Caco-2 (cell line): ENCODE data around the gene ANXA10. TPM values are rescaled to one million over a fixed set of nuclear protein-coding genes. Genes with fewer than 3 reads are reported as not detected.
A peak's percentile ranks its signal among the peaks of the same experiment; 100 is the strongest.

Experiments used
- BruUV-seq: library from RNA; stranded (reverse); fragments of 400-500 nt; replicated peaks from 2 replicates; lab custom pipeline; 2021; lab: Mats Ljungman, UMichigan
- CTCF ChIA-PET: fragments of 300-600 bp; sonication (Branson Sonifier 250); formaldehyde crosslinking; loops from one replicate; lab custom pipeline; 2022; ENCODE audit warnings: antibody characterized with exemption; lab: Charles Lee
- POLR2A ChIA-PET: fragments of 300-600 bp; sonication (Branson Sonifier 250); formaldehyde crosslinking; loops from one replicate; lab custom pipeline; 2022; ENCODE audit warnings: antibody characterized with exemption; lab: Charles Lee
- DNase-seq, 2 experiments: peaks; one replicate each; pipeline versions ENCODE4 v3.0.0 to v3.0.0-alpha.2; 2020 to 2022
- H3K27me3 ChIP-seq: replicated peaks from 2 replicates; pipeline ENCODE4 v1.6.0; 2011; ENCODE audit warnings: low read length; ENCODE audit not compliant: control insufficient read depth, insufficient read depth
- H3K36me3 ChIP-seq: 2 replicates; pipeline ENCODE4 v1.5.1; 2011; ENCODE audit warnings: low read length; ENCODE audit not compliant: control insufficient read depth, insufficient read depth
- H3K4me1 ChIP-seq: fragments of 250-450 bp; sonication (Bioruptor Pico); 2 replicates; pipeline ENCODE4 v1.5.1; 2020; ENCODE audit warnings: mild to moderate bottlenecking
- H3K4me3 ChIP-seq: 2 replicates; pipeline ENCODE4 v1.5.1; 2011; ENCODE audit warnings: low read depth, mild to moderate bottlenecking, control low read depth, low read length
- H3K9me3 ChIP-seq: fragments of 250-450 bp; sonication (Bioruptor Pico); 2 replicates; pipeline ENCODE4 v1.5.1; 2020; ENCODE audit warnings: mild to moderate bottlenecking, moderate library complexity
- H3K27ac Mint-ChIP-seq: one replicate; pipeline ENCODE4 v1.8.0; 2022; ENCODE audit warnings: mixed read lengths; ENCODE audit not compliant: unreplicated experiment
- H3K27me3 Mint-ChIP-seq: one replicate; pipeline ENCODE4 v1.8.0; 2022; ENCODE audit warnings: mixed read lengths; ENCODE audit not compliant: insufficient read depth, unreplicated experiment
- H3K36me3 Mint-ChIP-seq: one replicate; pipeline ENCODE4 v1.8.0; 2022; ENCODE audit warnings: mild to moderate bottlenecking, mixed read lengths; ENCODE audit not compliant: insufficient read depth, unreplicated experiment
- H3K4me1 Mint-ChIP-seq: one replicate; pipeline ENCODE4 v1.8.0; 2022; ENCODE audit warnings: low read depth, mixed read lengths; ENCODE audit not compliant: unreplicated experiment
- H3K4me3 Mint-ChIP-seq: one replicate; pipeline ENCODE4 v1.8.0; 2022; ENCODE audit warnings: mild to moderate bottlenecking, moderate library complexity, mixed read lengths; ENCODE audit not compliant: unreplicated experiment
- H3K9me3 Mint-ChIP-seq: one replicate; pipeline ENCODE4 v1.8.0; 2022; ENCODE audit warnings: mixed read lengths; ENCODE audit not compliant: unreplicated experiment
- CTCF ChIP-seq, 2 experiments: fragments of 200-600 bp in 1 of 2; IDR thresholded peaks; 1 replicate in 1 of 2; 2 replicates in 1 of 2; pipeline versions ENCODE4 v1.5.1 to v1.8.0; 2011 to 2022; ENCODE audit warnings: antibody characterized with exemption in 1 of 2, control low read depth in 1 of 2, inconsistent platforms in 1 of 2, low read depth in 1 of 2, low read length in 1 of 2, mild to moderate bottlenecking in 1 of 2, moderate library complexity in 1 of 2; ENCODE audit not compliant: insufficient read depth in 1 of 2, severe bottlenecking in 1 of 2, unreplicated experiment in 1 of 2
- intact Hi-C: fragments of 100-400 bp; cut with micrococcal nuclease; formaldehyde crosslinking; loops from one replicate; pipeline ENCODE4 v1.10.0; 2022; ENCODE audit not compliant: unreplicated experiment
- total RNA-seq: library from RNA; stranded (reverse); gene quantifications from 2 replicates; pipeline ENCODE4 v1.2.3, GENCODE V29; 2022

ANXA10 gene
- total RNA-seq, 1 experiment from 2014 or later: not detected

DNA sequence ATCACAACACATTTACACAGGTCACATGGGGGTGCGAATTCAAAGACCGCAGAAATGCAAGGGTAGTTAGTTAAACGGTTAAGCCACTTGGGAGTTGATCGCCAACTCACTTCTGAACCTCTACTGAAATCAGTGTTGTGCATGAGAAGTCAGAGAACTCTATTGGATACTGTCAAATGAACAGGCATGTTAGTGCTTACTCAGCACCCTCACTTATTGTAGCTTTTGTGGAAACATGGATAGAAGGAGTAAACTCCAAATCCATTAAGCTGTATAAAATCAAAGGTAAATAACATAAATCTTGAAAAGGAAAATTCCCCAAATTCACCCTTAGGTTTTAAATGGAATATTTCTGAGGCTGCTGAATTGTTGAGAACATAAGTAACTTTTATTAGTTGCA, 17.5 kb upstream of the ANXA10 start:
- intact Hi-C loops: loop anchor here (5.0 kb wide), 1 partner anchor 178 kb away; no protein-coding TSS in a partner anchor
- no peaks in the 10 kb centered on the region for H3K36me3 Mint-ChIP-seq
- no peaks in the 10 kb centered on the region for H3K4me1 Mint-ChIP-seq
- no peak for DNase-seq
- ChIA-PET POLR2A (no interaction called here), CTCF (no interaction called here)
- no peak overlapping the region for H3K27ac Mint-ChIP-seq
- H3K27me3 Mint-ChIP-seq: no peaks in the 10 kb centered on the region
- H3K4me3 ChIP-seq: no peak overlapping the region
- no peaks in the 10 kb centered on the region for H3K4me1 ChIP-seq
- H3K9me3 ChIP-seq: no peaks in the 10 kb centered on the region
- no peaks in the 10 kb centered on the region for H3K9me3 Mint-ChIP-seq
- TF ChIP-seq CTCF (IDR thresholded peaks at IDR 0.05; ENCODE audit: insufficient read depth in 1 of 2, low read depth in 1 of 2, low read length in 1 of 2, severe bottlenecking in 1 of 2, unreplicated experiment in 1 of 2): no peak
- H3K27me3 ChIP-seq: no peaks in the 10 kb centered on the region
- no peaks in the 10 kb centered on the region for H3K36me3 ChIP-seq
- no peak overlapping the region for H3K4me3 Mint-ChIP-seq
- BruUV-seq: no TSS peak

- no peaks in the 10 kb centered on the region for H3K9me3 Mint-ChIP-seq
- H3K36me3 Mint-ChIP-seq: no peaks in the 10 kb centered on the region
- H3K36me3 ChIP-seq: no peaks in the 10 kb centered on the region
- no peaks in the 10 kb centered on the region for H3K27me3 Mint-ChIP-seq
- no peak overlapping the region for H3K4me3 Mint-ChIP-seq
- H3K27me3 ChIP-seq: no peaks in the 10 kb centered on the region
- ChIA-PET POLR2A (interaction anchor here (0.7 kb wide), 1 partner anchor 183 kb away, joined by 3 read pairs; no protein-coding TSS in a partner anchor), CTCF (no interaction called here)
- no peaks in the 10 kb centered on the region for H3K9me3 ChIP-seq
- no peak overlapping the region for H3K27ac Mint-ChIP-seq
- intact Hi-C loops: loop anchor here (1.0 to 5.0 kb wide), 6 partner anchors 49 to 1910 kb away; no protein-coding TSS in a partner anchor
- H3K4me3 ChIP-seq: no peak overlapping the region
- H3K4me1 ChIP-seq: no peaks in the 10 kb centered on the region
- peak; percentile 79 to 81 for TF ChIP-seq CTCF (IDR thresholded peaks at IDR 0.05; ENCODE audit: insufficient read depth in 1 of 2, low read depth in 1 of 2, low read length in 1 of 2, severe bottlenecking in 1 of 2, unreplicated experiment in 1 of 2)
- no peaks in the 10 kb centered on the region for H3K4me1 Mint-ChIP-seq
- DNase-seq: peak; percentile 49 to 68
- BruUV-seq: no TSS peak
These were observed 15.2 kb upstream of the ANXA10 start for GRCh38 chr4:168076989-168077725.

DNA sequence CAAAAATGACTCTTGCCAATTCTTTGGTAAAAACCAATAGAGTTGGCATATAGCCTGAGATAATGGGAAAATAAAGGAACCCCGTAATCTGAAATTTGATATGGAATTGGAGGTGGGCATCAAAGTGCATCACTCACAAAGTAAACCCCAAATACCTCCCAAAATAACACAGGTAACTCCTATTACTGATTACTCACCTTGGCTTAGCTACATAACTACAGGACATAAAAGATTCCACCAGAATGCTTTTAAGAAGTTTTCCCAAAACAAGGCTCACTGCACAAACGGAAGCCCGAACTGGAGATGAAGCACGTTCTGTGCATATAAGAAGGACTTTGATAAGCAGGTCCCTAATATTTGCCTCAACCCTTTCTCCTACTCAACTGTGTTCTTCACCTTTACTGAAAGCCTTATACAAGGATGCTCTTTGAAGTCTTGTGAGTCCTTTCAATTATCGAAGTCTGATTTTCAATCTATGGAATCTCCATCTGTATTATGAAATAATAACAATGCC, 14.6 kb upstream of the ANXA10 start:
- no peaks in the 10 kb centered on the region for H3K27me3 ChIP-seq
- Mint-ChIP-seq H3K4me1 (no peaks in the 10 kb centered on the region), H3K4me3 (no peak overlapping the region), H3K27me3 (no peaks in the 10 kb centered on the region), H3K27ac (no peak overlapping the region), H3K36me3 (no peaks in the 10 kb centered on the region), H3K9me3 (no peaks in the 10 kb centered on the region)
- no peak overlapping the region for H3K4me3 ChIP-seq
- intact Hi-C loops: loop anchor here (1.0 to 5.0 kb wide), 6 partner anchors 49 to 1911 kb away; no protein-coding TSS in a partner anchor
- CTCF ChIA-PET: no interaction called here
- no TSS peak for BruUV-seq
- no peaks in the 10 kb centered on the region for H3K9me3 ChIP-seq
- H3K36me3 ChIP-seq: no peaks in the 10 kb centered on the region
- POLR2A ChIA-PET: interaction anchor here (0.7 kb wide), 1 partner anchor 183 kb away, joined by 3 read pairs; no protein-coding TSS in a partner anchor
- no peak for TF ChIP-seq CTCF (IDR thresholded peaks at IDR 0.05; ENCODE audit: insufficient read depth in 1 of 2, low read depth in 1 of 2, low read length in 1 of 2, severe bottlenecking in 1 of 2, unreplicated experiment in 1 of 2)
- no peaks in the 10 kb centered on the region for H3K4me1 ChIP-seq
- DNase-seq: no peak
